Measurements from ENCODE around the gene PARL.
A peak's percentile ranks its signal among the peaks of the same experiment; 100 is the strongest.

The PARL gene

DNA sequence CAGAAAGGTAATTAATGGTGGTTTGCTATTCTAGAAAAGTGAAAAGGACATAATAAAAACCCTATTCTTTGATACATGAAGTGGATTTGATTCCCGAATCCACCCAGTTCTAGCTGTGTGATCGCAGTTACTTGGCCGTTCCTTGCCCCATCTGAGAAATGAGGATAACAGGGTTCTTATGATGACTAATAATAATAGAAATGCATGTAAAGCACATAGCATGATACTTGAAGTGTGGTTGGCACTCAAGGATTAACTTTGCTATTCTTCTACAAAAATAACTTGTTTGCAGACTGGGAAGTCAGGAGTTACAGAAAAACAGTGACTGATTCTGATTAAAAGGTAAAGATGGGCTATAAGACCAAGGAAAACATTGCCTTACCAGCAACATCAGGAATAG lies 26.8 kb downstream of the PARL start:
- DNase-seq (ENCODE audit: low read depth, low spot score): peak; percentile 16
- no peak overlapping the region for H3K4me3 ChIP-seq (ENCODE audit: low read depth, low read length)
- ChIA-PET POLR2A (no interaction called here), CTCF (interaction anchor here (0.9 to 1.3 kb wide), 2 partner anchors 14 to 27 kb away, joined by 3 read pairs; partner anchors contain the start of gene PARL)
- TF ChIP-seq, protein P1, sequence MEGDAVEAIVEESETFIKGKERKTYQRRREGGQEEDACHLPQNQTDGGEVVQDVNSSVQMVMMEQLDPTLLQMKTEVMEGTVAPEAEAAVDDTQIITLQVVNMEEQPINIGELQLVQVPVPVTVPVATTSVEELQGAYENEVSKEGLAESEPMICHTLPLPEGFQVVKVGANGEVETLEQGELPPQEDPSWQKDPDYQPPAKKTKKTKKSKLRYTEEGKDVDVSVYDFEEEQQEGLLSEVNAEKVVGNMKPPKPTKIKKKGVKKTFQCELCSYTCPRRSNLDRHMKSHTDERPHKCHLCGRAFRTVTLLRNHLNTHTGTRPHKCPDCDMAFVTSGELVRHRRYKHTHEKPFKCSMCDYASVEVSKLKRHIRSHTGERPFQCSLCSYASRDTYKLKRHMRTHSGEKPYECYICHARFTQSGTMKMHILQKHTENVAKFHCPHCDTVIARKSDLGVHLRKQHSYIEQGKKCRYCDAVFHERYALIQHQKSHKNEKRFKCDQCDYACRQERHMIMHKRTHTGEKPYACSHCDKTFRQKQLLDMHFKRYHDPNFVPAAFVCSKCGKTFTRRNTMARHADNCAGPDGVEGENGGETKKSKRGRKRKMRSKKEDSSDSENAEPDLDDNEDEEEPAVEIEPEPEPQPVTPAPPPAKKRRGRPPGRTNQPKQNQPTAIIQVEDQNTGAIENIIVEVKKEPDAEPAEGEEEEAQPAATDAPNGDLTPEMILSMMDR (IDR thresholded peaks at IDR 0.05; ENCODE audit: insufficient read depth, low read length, missing control alignments): no peak

DNA sequence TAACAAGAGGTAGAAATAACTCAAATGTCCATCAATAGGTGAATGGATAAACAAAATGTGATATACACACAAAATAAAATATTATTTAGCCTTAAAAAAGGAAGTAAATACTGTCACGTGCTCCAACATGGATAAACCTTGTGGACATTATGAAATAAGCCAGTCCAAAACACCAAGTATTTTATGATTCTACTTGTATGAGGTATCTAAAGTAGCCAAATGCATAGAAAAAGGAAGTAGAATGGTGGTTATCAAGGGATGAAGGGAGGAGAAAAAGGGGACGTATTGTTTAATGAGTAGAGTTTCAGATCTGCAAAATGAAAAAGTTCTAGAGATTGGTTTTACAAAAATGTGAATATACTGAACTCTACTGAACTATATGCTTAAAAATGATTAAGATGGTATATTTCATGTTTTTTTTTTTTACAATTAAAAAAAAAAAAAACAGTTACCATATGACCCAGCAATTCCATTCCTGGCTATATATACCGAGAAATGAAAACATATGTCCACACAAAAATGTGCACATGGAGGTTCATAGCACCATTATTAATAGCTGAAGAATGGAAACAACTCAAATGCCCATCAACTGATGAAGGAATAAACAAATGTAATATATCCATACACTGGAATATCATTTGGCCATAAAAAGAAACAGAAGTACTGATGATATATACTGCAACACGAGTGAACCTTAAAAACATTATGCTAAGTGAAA lies 30.2 kb downstream of the PARL start:
- TF ChIP-seq, protein P1 (IDR thresholded peaks at IDR 0.05; ENCODE audit: insufficient read depth, low read length, missing control alignments): no peak
- DNase-seq (ENCODE audit: low read depth, low spot score): no peak
- ChIA-PET POLR2A (no interaction called here), CTCF (no interaction called here)
- no peak overlapping the region for H3K4me3 ChIP-seq (ENCODE audit: low read depth, low read length)

DNA sequence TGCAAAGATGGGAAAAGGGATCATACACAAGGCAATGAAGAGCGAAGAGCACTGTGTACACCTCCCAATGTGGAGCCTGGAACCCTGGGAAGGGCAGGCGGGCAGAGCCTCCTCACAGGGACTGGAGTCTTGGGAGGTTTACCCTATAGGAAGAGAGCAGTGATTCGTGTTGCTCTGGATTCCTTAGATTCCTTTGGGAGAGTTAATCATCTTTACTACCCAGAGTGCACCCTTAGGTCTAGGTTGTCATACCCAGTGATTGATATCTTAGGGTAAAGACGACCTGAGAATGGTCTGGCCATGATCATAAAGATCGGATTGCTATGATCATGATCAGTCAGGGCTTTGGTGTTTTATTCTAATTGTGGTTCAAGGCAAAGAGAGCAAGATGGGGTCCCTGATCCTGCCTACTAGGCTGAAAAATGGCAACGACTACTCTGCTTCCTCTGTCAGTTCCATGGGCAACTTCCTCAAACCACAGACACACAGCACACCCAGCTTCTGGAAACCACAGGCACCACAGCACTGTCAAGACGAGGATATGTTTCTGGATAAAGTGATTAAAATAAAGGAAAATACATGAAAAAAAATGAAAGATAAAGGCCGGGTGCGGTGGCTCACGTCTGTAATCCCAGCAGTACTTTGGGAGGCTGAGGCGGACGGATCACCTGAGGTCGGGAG lies 38.9 kb downstream of the PARL start:
- no peak for DNase-seq (ENCODE audit: low read depth, low spot score)
- TF ChIP-seq, protein P1 (IDR thresholded peaks at IDR 0.05; ENCODE audit: insufficient read depth, low read length, missing control alignments): no peak
- H3K4me3 ChIP-seq (ENCODE audit: low read depth, low read length): no peak overlapping the region
- CTCF ChIA-PET: interaction anchor here (1.8 to 2.6 kb wide), 2 partner anchors 20 to 39 kb away, joined by 5 to 9 read pairs; partner anchors contain the start of genes MAP6D1 and PARL
- POLR2A ChIA-PET: no interaction called here

DNA sequence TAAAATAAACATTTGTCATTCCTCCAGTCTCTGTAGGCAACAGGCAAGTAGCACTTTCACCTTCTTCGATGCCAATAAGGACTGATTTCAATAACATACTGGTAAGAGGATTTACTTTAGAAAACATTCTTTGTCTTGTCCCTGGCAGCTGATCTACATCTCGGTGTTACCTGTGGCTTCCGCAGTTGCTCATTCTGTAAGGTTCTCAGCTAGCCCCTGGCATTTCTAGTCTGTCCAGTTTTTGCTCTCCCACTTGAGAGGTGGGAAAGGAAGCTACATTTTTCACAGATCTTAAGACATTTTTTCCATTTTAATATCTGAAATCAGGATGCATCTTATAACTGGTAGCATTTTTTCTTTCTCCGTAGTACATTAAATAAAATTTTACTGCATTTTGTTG lies 39.6 kb downstream of the PARL start:
- ChIA-PET POLR2A (no interaction called here), CTCF (interaction anchor here (1.8 to 2.6 kb wide), 3 partner anchors 14 to 40 kb away, joined by 5 to 9 read pairs (median 9); partner anchors contain the start of genes MAP6D1 and PARL)
- TF ChIP-seq, protein P1 (IDR thresholded peaks at IDR 0.05; ENCODE audit: insufficient read depth, low read length, missing control alignments): no peak
- no peak for DNase-seq (ENCODE audit: low read depth, low spot score)
- H3K4me3 ChIP-seq (ENCODE audit: low read depth, low read length): no peak overlapping the region

DNA sequence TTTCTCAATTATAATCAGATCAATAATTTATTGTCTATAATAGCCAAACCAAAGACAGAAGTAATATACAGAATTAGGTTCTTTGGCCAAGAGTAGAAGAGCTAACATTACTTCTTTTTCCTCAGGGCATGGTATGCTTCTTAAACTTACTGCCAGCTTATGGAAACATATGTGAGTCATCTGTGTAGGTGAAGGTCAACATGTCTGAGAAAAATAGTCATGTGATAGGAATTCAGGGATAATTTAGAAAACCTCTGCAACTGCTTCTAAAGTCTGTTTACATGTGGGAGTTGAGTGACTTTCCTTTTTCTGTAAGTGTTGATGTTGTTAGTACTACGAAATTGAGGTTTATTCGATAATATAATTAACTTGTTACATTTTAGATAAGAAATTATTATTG lies 40.1 kb downstream of the PARL start:
- TF ChIP-seq, protein P1 (IDR thresholded peaks at IDR 0.05; ENCODE audit: insufficient read depth, low read length, missing control alignments): no peak
- DNase-seq (ENCODE audit: low read depth, low spot score): peak; percentile 59
- CTCF ChIA-PET: interaction anchor here (0.6 to 2.6 kb wide), 5 partner anchors 14 to 432 kb away, joined by 3 to 9 read pairs (median 5); partner anchors contain the start of genes MAP6D1 and PARL

DNA sequence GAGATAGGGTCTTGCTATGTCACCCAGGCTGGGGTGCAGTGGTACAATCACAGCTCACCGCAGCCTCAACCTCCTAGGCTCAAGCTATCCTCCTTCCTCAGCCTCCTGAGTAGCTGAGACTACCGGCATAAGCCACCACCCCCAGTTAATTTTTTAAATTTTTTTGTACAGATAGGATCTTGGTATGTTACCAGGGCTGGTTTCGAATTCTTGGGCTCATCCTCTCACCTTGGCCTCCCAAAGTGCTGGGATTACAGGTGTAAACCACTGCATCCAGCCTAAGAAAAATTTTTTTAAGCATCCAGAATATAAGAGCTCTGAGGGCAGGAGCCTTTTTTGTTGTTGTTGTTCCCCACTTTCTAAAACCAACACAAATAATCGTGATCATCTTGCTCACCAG lies 44.9 kb downstream of the PARL start:
- TF ChIP-seq, protein P1 (IDR thresholded peaks at IDR 0.05; ENCODE audit: insufficient read depth, low read length, missing control alignments): no peak
- ChIA-PET CTCF (interaction anchor here (2.2 to 3.7 kb wide), 2 partner anchors 14 to 45 kb away, joined by 8 to 16 read pairs; partner anchors contain the start of genes MAP6D1 and PARL), POLR2A (no interaction called here)
- no peak overlapping the region for H3K4me3 ChIP-seq (ENCODE audit: low read depth, low read length)
- no peak for DNase-seq (ENCODE audit: low read depth, low spot score)

More for the DNA sequence above, 40.1 kb downstream of the PARL start:
- no peak overlapping the region for H3K4me3 ChIP-seq (ENCODE audit: low read depth, low read length)
- POLR2A ChIA-PET: no interaction called here
